NCI-H2196 (cell line): ENCODE data around the gene ATXN7L1.
"Not testable (repeated sequence)": the region's sequence is repeated elsewhere in the genome, so short reads cannot be mapped to it uniquely, and the experiment has no call there.

Source experiments
- DNase-seq: peaks from one replicate; lab custom pipeline; 2025; ENCODE audit not compliant: unreplicated experiment; lab: John Stamatoyannopoulos, UW

Gene ATXN7L1

DNA sequence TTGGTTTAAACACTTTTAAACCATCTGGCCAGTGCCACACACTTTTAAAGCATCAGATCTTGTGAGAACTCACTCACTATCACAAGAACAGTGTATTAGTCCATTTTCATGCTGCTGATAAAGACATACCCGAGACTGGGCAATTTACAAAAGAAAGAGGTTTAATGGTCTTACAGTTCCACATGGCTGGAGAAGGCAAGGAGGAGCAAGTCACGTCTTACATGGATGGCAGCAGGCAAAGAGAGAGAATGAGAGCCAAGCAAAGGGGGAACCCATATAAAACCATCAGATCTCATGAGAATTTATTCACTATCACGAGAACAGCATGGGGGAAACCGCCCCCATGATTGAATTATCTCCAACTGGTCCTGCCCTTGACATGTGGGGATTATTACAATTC is 165.7 kb downstream of the ATXN7L1 start:
- DNase-seq: not testable (repeated sequence)

DNA sequence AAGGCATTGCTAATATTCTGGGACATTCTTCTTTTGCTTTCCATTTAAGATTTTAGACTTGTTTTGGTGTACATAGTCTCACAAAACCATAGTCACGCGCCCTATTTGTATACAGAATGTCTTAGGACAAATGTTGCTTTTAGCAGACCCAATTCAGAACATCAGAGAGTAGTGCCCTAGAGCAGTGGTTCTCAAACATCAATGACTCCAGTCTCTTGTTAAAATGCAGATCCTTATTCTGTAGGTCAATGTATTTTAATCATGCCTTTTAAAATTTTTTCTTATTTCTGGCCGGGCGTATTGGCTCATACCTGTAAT is 167.7 kb downstream of the ATXN7L1 start:
- no peak for DNase-seq

DNA sequence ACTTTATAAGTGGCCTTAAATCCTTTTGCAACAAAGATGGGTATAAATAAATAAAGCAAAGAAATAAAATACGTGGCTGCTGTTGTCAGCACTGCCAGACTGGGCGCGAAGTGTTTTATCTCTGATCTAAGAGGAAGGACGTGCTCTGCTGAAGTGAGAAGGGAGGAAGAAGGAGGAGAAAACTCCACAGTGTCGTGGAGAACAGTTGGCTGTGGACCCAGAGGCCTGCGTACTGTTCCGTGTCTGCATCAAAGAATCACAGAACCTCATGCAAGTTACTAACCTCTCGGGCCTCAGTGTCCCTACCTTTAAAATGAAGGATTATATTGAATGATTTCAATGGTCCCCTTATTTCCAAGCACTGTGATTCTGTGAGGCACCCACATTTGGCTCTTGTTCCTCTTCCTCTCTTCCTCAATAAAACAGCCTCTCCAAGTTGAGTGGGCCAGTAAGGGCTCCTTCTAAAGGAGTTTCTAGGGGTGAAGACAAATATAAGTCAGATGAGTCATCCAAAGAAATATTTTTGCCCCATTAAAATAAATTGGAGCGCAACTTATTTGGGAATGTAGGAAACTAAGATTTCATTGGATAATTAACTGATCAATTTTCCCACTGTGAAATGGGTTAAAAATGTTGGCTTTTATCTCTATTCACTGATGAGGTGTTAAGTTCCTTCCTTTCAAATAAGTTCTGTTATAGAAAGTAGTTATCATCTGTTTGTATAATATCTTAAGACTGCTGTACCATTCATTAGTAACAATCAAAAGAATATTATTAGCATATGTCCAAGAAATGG is 168.2 kb downstream of the ATXN7L1 start:
- no peak for DNase-seq

GRCh38 chr7:105707381-105707780 is 169.0 kb downstream of the ATXN7L1 start:
- no peak for DNase-seq

DNA sequence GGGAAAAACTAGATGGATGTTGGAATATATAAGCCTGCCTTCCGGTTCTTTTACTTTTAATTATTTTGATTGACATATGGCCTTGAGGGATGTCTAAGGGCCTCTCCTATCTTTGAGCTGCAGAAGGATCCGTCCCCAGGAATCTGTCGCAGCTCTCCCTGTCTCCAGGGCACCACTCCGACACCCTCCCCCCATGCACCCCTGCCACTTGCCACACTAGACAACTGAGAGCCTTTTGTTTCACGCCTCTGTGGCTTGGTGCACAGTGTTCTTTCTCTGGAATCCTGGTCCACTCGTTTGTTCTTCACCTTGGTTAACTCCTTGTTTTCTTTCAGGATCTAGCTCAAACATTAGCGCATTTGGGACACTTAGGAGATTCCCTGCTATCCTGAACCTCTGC is 171.0 kb downstream of the ATXN7L1 start:
- DNase-seq: no peak

DNA sequence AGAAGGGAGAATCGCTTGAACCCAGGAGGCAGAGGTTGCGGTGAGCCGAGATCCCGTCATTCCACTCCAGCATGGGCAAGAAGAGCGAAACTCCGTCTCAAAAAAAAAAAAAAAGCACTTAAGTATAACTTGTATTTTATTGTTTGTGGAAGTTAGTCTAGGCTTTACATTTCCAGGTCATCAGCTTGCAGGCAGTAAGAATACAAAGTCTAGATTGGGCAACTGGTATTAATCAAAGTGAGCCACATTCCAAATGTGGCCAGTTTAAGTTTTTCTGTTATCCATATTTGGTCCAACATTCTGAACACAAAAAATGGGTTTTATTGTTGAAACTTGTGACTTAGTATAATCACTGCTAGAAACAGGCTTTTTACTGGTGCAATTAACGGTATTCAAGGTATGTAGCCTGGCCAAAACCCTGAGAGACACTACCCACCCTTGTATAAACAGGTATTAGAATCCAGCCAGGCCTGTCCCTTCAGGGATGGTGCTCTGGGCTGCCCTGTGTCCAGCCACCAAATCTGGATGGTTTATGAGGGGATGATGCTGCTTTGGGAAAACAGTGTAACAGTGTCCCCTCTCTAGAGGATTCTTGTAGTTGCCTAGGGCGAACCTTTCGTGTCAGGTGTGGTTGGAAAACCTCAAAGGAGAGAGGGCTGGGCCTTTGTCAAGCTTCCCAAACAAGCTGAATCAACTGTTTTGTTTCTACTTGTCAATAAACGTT is 173.0 kb downstream of the ATXN7L1 start:
- no peak for DNase-seq

- DNase-seq: no peak
Observed at GRCh38 chr7:105699568-105700236, 176.7 kb downstream of the ATXN7L1 start.

DNA sequence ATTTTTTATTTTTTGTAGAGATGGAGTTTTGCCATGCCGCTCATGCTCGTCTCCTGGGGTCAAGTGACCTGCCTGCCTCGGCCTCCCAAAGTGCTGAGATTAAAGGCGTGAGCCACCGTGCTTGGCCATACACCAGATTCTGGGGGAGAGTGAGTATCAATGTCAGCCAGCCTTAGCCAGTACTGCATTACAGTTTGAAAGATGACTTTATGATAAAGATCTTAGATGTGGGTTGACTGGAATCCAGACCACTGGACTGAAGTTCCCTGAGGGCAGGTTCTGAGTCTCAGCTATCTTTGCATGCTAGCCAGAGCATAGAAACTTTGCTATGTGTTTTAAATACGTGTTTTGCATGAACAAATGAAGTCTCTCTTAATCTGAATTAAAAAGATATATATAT is 177.9 kb downstream of the ATXN7L1 start:
- no peak for DNase-seq

DNA sequence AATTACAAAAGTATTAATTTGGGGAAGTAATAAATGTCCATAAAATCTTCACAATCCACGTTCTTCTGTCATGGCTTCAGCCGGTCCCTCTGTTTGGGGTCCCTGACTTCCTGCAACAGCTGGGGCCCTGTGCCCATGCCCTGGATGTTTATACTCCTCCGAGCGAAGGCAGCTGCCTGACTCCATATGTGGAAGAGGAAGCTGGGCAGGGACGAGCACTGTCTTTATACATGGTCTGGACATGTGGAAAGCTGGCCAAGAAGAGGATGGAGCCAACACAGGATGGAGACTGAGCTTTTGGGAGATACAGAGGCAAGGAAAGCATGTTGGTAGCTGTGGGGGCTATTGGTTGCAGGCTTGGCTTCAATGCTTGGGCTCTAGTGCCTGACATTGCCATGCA is 178.6 kb downstream of the ATXN7L1 start:
- DNase-seq: no peak

- not testable (repeated sequence) for DNase-seq
Observed at GRCh38 chr7:105697169-105697568, 179.2 kb downstream of the ATXN7L1 start.

- DNase-seq: no peak
Observed at GRCh38 chr7:105693576-105693975, 182.8 kb downstream of the ATXN7L1 start.

DNA sequence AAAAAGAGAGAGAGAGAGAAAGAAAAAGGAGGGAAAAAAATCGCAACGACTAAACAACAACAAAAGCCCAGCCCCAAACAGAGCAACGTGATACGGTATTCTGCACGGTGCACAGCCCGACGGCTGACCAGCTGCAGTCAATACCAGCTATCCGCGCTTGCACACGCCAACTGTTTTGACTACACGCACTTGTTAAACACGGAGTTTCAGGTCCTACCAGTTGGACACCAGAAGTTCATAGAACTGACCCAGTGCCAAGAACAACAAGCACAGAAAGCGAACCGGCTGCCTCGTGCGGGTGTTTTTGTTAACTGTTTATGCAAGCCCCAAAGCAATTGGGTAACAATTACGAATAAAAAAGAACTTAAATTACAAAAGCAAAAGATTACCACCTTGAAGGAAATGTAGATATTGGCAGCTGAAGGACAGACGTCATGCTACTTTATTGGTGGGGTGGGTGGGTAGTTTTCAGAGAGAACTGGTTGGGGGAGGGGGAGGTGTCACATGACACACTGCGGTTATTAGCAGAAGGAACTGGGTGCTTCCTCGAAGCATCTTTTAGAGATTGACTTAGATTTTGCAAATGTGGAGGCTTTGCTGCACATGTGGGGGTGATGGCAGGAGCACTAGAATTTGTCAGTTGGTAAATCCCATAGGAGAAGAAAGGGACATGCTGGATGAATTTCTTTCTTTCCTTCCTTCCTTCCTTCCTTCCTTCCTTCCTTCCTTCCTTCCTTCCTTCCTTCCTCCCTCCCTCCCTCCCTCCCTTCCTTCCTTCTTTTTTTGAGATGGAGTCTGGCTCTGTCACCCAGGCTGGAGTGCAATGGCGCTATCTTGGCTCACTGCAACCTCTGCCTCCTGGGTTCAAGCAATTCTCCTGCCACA is 184.5 kb downstream of the ATXN7L1 start:
- peak; percentile 73 for DNase-seq

GRCh38 chr7:105691082-105691679 is 185.2 kb downstream of the ATXN7L1 start:
- DNase-seq: no peak

- no peak for DNase-seq
Observed at GRCh38 chr7:105690325-105690945, 186.0 kb downstream of the ATXN7L1 start.

GRCh38 chr7:105689067-105689819 is 187.2 kb downstream of the ATXN7L1 start:
- no peak for DNase-seq

DNA sequence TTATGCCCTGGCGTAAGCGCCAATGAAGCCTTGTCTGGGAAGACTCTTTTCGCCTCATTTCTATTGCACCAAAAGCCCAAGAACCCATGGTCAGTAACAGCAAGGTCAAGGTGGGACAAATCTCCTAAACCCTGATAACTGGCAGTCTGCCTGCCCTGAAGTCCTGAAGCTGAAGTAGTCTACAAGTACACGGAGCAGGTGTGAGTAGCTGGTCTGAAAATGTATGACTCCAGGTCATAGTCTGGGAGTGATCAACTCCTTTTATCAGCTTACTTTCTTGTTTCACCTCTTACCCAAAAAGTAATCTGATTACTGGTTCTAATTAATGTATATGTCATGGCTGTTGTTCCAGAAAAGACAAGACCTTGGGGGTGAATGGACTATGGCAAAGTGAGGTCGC is 187.8 kb downstream of the ATXN7L1 start:
- DNase-seq: no peak

DNA sequence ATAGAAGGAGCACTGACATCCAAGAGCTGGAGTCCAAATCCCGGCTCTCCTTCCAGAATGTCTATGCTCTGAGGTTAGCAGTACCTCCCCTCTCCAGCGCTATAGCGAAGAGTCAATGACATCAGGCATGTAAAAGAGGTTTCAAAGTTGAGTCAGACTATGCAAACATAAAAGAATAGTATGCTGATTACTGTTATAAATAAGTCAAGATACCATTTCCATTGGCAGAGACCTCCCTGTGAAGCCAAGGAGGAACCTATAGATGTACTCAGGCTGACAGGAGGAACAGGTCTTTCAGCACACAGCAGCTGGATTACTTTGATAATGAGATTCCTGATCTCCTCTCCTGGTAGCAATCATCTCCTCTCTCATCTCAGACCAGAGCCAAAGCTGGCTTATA is 191.2 kb downstream of the ATXN7L1 start:
- DNase-seq: no peak

DNA sequence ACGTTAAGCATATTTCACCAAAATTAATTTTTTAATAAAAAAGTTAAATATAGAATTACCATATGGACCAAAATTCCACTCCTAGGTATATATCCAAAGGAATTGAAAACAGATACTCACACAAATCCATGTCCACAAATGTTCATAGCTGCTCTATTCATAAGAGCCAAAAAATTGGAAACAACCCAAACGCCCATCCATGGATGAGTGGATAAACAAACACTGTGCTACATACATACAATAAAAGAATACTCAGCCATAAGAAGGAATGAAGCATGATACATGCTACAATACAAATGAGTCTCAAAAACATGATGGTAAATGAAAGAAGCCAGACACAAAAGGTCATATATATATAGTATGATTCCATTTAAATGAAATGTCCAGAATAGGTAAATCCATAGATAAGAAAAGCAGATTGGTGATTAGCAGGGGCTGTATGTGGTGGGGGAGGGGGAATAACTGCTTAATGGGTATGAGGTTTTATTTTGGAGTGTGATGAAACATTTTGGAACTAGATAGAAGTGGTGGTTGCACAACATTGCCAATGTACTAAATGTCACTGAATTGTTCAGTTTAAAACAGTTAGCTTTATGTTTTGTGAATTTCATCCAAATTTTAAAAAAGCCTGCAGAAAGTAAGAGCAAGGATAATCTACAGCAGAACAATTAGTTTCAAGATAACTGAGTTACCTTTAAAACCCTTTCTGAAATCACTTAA is 193.9 kb downstream of the ATXN7L1 start:
- DNase-seq: peak; percentile 68
